Activated CD8-positive, alpha-beta memory T cell treated with anti-CD3 and anti-CD28 coated beads, Interleukin-2, amount 50 U/mL, for 4 hours (primary cell): ENCODE measurements around the gene LTBP1.

ENCODE experiments used
- DNase-seq: peaks from one replicate; pipeline ENCODE4 v3.0.0-alpha.2; 2020

LTBP1 gene

DNA sequence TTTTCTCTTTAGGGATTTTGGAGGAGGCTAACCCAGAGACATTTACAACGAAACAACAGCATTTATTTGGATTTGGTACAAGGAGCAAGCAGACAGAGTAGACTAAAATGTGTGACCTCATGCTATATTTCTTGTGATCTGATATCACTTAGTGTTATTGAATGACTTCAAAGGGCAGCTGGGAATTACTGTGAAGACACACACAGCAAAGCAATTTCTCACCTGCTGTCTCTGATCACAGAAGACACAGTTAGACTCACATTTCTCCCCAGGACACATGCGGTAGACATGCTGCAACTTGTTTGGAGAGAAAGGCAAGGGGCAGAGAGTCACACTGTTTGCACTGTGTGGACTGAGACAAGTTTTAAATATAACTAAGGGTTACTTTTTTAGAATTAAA is 67.5 kb downstream of the LTBP1 start:
- no peak for DNase-seq

DNA sequence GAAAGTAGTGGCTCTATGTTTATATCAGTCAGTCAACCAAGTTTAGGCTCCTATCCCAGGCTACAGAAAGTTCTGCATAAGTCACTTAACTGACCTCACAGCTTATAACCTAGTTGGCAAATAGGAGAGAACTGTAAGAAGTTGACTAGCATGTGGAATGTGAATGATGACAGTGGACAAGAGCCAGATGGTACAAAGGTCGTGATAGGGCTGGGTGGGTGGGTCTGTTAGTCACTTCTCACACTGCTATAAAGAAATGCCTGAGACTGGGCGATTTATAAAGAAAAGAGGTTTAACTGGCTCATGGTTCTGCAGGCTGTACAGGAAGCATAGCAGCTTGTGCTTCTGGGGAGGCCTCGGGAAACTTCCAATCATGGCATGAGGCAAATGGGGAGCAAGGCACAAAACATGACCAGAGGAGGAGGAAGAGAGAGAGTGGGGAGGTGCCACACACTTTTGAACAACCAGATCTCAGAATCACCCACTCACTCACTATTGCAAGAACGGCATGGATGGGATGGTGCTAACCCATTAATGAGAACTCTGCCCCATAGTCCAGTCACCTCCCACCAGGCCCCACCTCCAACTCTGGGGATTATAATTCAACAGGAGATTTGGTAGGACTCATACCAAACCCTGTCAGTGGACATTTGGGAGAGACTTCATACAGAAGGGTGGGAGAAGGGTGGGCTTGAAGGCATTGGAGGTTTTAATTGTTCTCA is 68.8 kb downstream of the LTBP1 start:
- DNase-seq: no peak

GRCh38 chr2:33018271-33018670 is 71.5 kb downstream of the LTBP1 start:
- DNase-seq: no peak

DNA sequence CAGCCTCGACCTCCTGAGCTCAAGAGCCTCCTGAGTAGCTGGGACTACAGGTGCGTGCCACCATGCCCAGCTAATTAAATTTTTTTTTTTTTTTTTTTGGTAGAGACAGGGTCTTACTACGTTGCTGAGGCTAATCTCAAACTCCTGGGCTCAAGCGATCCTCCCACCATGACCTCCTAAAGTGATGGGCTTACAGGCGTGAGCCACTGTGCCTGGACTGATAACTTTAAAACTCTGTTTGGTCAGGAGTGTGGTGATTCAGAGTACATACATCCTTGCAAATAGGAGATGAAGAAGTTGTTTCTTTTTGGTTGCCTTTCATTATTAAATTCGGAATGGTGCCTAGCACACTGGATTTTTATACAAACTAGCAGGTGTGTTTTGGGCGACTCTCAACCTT is 73.0 kb downstream of the LTBP1 start:
- no peak for DNase-seq

DNA sequence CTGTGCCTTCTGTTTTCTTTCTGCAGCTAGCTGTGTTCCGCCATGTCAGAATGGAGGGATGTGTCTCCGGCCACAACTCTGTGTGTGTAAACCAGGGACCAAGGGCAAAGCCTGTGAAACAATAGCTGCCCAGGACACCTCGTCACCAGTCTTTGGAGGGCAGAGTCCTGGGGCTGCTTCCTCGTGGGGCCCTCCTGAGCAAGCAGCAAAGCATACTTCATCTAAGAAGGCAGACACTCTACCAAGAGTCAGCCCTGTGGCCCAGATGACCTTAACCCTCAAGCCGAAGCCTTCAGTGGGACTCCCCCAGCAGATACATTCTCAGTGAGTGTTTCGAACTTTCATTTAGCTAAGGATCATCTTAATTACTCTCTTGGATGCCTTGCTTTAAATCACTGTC is 74.1 kb downstream of the LTBP1 start:
- no peak for DNase-seq

DNA sequence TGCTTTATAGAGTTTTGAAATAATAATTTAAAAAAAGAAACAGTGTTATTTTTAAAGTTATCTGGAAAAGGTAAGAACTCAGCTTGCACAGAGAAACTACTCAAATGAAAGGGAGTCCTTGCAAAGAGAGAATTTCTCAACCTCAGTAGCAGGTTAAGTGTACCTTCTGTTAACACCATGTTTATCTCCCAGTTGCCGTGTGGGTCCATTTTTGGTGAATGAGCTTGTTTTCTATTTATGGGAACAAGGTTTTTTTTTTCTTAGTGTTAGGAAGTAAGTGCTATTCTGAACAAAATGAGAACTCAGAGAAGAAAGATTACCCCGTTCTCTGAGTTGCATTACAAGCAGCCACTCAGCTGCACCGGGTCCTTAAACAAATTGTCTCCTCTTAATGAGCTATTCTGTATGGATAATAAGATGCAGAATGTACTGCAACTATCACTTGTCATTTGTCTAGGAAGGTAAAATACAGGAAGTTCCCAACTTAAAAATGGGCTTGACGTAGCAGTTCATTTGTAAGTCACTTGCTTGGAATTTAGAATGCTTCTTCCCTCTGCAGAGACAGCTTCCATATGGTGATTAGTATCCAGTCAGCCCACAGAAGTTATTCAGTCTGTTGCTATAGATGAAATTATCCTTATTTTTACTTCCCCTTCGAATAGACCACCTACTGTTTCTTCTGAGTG is 74.9 kb downstream of the LTBP1 start:
- no peak for DNase-seq

GRCh38 chr2:33022395-33022985 is 75.7 kb downstream of the LTBP1 start:
- DNase-seq: no peak

DNA sequence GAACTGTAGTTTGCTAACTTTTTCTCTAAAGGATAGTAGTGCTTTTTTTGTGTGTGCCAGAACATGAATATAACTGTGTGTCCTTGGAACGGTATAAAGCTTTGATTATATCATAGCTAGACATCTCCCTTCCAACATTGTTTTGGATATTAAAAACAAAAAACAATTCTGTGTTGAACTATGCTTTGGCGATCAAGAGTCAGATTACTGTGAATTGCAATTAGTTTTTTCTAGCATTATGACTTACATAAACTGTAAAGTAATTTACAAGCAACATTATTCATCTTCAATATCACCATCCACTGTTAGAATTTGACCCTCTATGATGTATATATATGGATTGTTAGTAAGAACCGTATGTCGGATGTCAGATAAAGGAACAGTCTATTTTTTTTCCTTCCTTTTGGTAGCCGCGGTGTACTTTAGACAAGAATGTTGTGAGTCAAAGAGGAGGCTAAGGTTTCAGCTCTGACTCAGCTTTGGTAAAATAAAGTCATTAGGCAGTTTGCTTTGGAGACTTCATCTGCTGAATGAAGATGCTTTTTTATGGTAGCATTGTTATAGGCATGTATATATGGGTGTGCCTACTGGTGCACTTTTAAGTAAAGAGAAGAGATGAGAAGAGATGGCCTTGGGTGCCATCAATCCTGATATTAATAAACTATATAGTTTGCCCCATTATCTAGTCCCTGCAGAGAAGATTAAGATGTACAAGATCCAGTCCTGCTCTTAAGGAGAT is 76.4 kb downstream of the LTBP1 start:
- DNase-seq: no peak

GRCh38 chr2:33023728-33024500 is 77.2 kb downstream of the LTBP1 start:
- no peak for DNase-seq

- DNase-seq: no peak
Measured at GRCh38 chr2:33024758-33025157, 78.0 kb downstream of the LTBP1 start.

GRCh38 chr2:33029459-33029858 is 82.7 kb downstream of the LTBP1 start:
- no peak for DNase-seq

GRCh38 chr2:33029926-33030325 is 83.2 kb downstream of the LTBP1 start:
- no peak for DNase-seq

DNA sequence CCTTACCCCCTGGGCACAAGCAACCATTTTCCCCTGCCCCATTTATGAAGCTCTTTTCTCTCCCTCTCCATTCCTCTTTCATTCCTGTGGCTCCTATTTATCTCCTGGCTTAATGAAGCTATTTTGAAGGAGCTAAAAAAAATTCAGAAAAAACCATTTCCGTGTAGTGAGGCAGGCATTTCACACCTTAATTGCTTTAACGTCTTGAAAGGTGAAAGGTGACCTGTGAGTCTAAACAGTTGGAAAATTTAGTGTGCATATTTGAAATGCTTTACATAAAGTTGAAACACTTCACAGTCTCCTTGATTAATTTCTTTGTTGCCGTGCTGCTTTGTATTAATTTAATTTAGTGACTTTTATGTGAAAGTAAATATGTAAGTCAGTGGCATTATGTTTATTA is 83.6 kb downstream of the LTBP1 start:
- no peak for DNase-seq

GRCh38 chr2:33032245-33032644 is 85.5 kb downstream of the LTBP1 start:
- DNase-seq: no peak

GRCh38 chr2:33033606-33034081 is 86.9 kb downstream of the LTBP1 start:
- no peak for DNase-seq

- no peak for DNase-seq
Measured at GRCh38 chr2:33034784-33035183, 88.0 kb downstream of the LTBP1 start.

DNA sequence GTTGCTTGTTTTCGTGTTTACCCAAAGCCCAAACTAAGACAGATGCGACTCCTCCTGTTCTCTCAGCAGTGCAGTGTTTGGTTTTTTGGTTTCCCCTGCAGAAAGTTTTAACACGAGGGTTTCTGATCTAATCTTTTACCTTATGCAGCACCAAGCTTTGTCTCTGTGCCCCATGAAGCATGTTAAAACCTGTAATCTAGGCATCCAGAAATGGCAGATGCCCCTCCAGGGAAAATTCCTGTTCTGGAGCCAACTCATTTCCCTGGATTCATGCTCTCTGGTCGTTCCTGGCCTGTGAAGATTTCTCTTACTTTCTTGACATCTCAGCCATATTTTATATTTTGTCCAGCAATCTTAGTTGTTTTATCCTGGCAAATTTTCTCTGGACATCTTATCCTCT is 91.5 kb downstream of the LTBP1 start:
- DNase-seq: no peak

GRCh38 chr2:33038799-33039198 is 92.0 kb downstream of the LTBP1 start:
- no peak for DNase-seq

DNA sequence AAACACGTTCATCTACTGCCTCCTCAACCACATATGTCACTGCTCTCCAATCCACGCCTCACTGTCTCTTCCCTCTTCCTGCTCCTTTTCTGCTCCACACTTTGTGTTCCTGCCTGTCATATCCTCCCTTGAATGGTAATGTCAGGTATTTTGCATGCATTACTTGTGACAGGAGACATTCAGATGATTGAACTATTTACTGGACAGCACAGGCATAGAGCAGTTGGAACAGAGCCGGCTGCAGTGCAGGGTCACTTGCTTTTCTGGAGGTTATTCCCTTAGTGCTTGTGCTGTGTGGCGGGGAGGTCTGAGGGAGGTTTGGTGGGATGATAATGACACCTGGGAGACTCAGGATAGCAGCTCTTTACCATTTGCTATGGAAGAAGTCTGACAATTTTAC is 93.8 kb downstream of the LTBP1 start:
- DNase-seq: no peak

GRCh38 chr2:33042265-33042664 is 95.5 kb downstream of the LTBP1 start:
- DNase-seq: no peak

GRCh38 chr2:33042819-33043218 is 96.1 kb downstream of the LTBP1 start:
- no peak for DNase-seq

- no peak for DNase-seq
Measured at GRCh38 chr2:33047939-33048338, 101.2 kb downstream of the LTBP1 start.
